HepG2 (cell line): ENCODE measurements around the gene PRR35. TPM values are rescaled to one million over a fixed set of nuclear protein-coding genes. Genes with fewer than 3 reads are reported as not detected.

Experiments used
- ATAC-seq: fragments of 200-7000 bp; cut with Tn5 transposase; 3 replicates; pipeline ENCODE4 v1.9.1; 2020; ENCODE audit warnings: mild to moderate bottlenecking, moderate library complexity
- BruUV-seq: library from RNA; stranded (reverse); fragments of 400-500 nt; replicated peaks from 2 replicates; lab custom pipeline; 2021; lab: Mats Ljungman, UMichigan
- CTCF ChIA-PET: fragments of 300-600 bp; formaldehyde crosslinking; extraction: SDS; loops from one replicate; lab custom pipeline; 2021; ENCODE audit warnings: low total read pairs, inconsistent platforms, low intra/inter-chr PET ratio; lab: Yijun Ruan, JAX
- POLR2A ChIA-PET: fragments of 350-600 bp; sonication (Branson Sonifier 250); formaldehyde crosslinking; loops from one replicate; lab custom pipeline; 2020; ENCODE audit warnings: antibody characterized with exemption, inconsistent platforms; lab: Yijun Ruan, JAX
- DNase-seq: peaks from one replicate; pipeline ENCODE4 v3.0.0-alpha.2; 2015; ENCODE audit warnings: low spot score
- FAIRE-seq: peaks from 3 replicates; lab custom pipeline; 2011; peaks lifted over from hg19 to GRCh38; lab: Jason Lieb, UNC
- H2AFZ ChIP-seq: one replicate; pipeline ENCODE4 v1.6.1; 2011; ENCODE audit warnings: low read length, inconsistent platforms
- H3K27ac ChIP-seq: fragments of 300-600 bp; 3 replicates; pipeline ENCODE4 v1.8.0; 2011; ENCODE audit warnings: mixed run types, mild to moderate bottlenecking, mixed read lengths, low read length, inconsistent platforms; ENCODE audit not compliant: insufficient read depth; ENCODE audit errors: extremely low read length
- H3K27me3 ChIP-seq, 2 experiments: fragments of 200-600 bp in 1 of 2; 2 replicates in 1 of 2; 3 replicates in 1 of 2; pipeline versions ENCODE4 v1.6.0 to v1.8.0; 2011; ENCODE audit warnings: low read length in 2 of 2, mild to moderate bottlenecking in 2 of 2, moderate library complexity in 2 of 2, inconsistent platforms in 1 of 2; ENCODE audit not compliant: insufficient read depth in 2 of 2, control insufficient read depth in 1 of 2
- H3K36me3 ChIP-seq, 2 experiments: fragments of 200-600 bp in 1 of 2; replicated peaks in 1 of 2; 2 replicates in 1 of 2; 3 replicates in 1 of 2; pipeline versions ENCODE4 v1.5.1 to v1.8.0; 2011; ENCODE audit warnings: low read length in 2 of 2, inconsistent platforms in 1 of 2; ENCODE audit not compliant: insufficient read depth in 2 of 2, control insufficient read depth in 1 of 2
- H3K4me1 ChIP-seq: 2 replicates; pipeline ENCODE4 v1.5.1; 2012; ENCODE audit warnings: low read length, inconsistent platforms; ENCODE audit not compliant: insufficient read depth
- H3K4me2 ChIP-seq: 2 replicates; pipeline ENCODE4 v1.6.0; 2011; ENCODE audit warnings: low read depth, low read length, inconsistent platforms
- H3K4me3 ChIP-seq, 3 experiments: fragments of 200-600 bp in 1 of 3; sonication (generic), shearing (Covaris generic) in 1 of 3; replicated peaks in 1 of 3; 2 replicates each; pipeline ENCODE4 v1.5.1; 2011 to 2016; ENCODE audit warnings: low read length in 3 of 3, inconsistent platforms in 2 of 3, low read depth in 2 of 3, mild to moderate bottlenecking in 2 of 3, control low read depth in 1 of 3, mixed read lengths in 1 of 3; ENCODE audit not compliant: insufficient read depth in 1 of 3
- H3K79me2 ChIP-seq: one replicate; pipeline ENCODE4 v1.6.1; 2011; ENCODE audit warnings: low read length, inconsistent platforms; ENCODE audit not compliant: insufficient read depth
- H3K9ac ChIP-seq: 2 replicates; pipeline ENCODE4 v1.6.0; 2011; ENCODE audit warnings: mild to moderate bottlenecking, low read depth, low read length, inconsistent platforms; ENCODE audit not compliant: insufficient read depth
- H3K9me3 ChIP-seq: 2 replicates; pipeline ENCODE4 v1.5.1; 2012; ENCODE audit warnings: mild to moderate bottlenecking, low read length
- H4K20me1 ChIP-seq: 2 replicates; pipeline ENCODE4 v1.6.0; 2011; ENCODE audit warnings: inconsistent platforms, mild to moderate bottlenecking, low read length, moderate library complexity; ENCODE audit not compliant: insufficient read depth
- AGO2 ChIP-seq: fragments of 200-400 bp; formaldehyde crosslinking; optimal IDR thresholded peaks from 2 replicates; pipeline ENCODE3; 2017; ENCODE audit warnings: mild to moderate bottlenecking, low read depth, low read length, moderate library complexity
- CTCF ChIP-seq: sonication (generic); formaldehyde crosslinking; IDR thresholded peaks from 2 replicates; pipeline ENCODE4 v1.5.0; 2020; ENCODE audit warnings: mild to moderate bottlenecking, missing genetic modification reagents, moderate library complexity
- HOXA3 ChIP-seq: sonication (generic); formaldehyde crosslinking; IDR thresholded peaks from 2 replicates; pipeline ENCODE4 v1.5.0; 2020; ENCODE audit warnings: missing genetic modification reagents
- RBFOX2 ChIP-seq: fragments of 200-400 bp; formaldehyde crosslinking; IDR thresholded peaks from 2 replicates; pipeline ENCODE4 v1.6.1; 2017; ENCODE audit warnings: low read depth, mild to moderate bottlenecking, low read length
- ZBTB2 ChIP-seq: sonication (generic); formaldehyde crosslinking; IDR thresholded peaks from 2 replicates; pipeline ENCODE4 v1.8.0; 2022; ENCODE audit warnings: low read depth, missing genetic modification reagents
- ZBTB33 ChIP-seq: sonication (generic); formaldehyde crosslinking; IDR thresholded peaks from 2 replicates; pipeline ENCODE4 v1.4.0; 2020; ENCODE audit warnings: missing genetic modification reagents
- ZHX2 ChIP-seq, 2 experiments: sonication (generic) in 1 of 2; formaldehyde crosslinking in 1 of 2; IDR thresholded peaks; 2 replicates each; pipeline versions ENCODE4 v1.6.1 to v1.9.0; 2014 to 2022; ENCODE audit warnings: antibody characterized with exemption in 1 of 2, borderline replicate concordance in 1 of 2, inconsistent platforms in 1 of 2, low read depth in 1 of 2, missing genetic modification reagents in 1 of 2
- ZNF510 ChIP-seq: sonication (generic); formaldehyde crosslinking; IDR thresholded peaks from 2 replicates; pipeline ENCODE4 v1.4.0; 2020; ENCODE audit warnings: low read depth, mild to moderate bottlenecking, missing genetic modification reagents
- WGBS: methylation state at CpG from one replicate; pipeline ENCODE4 v1.1.6; 2017; ENCODE audit warnings: low lambda C conversion rate; 5-methylcytosine and 5-hydroxymethylcytosine counted together
- in situ Hi-C: cut with HindIII; loops from 2 replicates; pipeline ENCODE4 v1.10.0; 2017; ENCODE audit warnings: low pct_unique_long_range_greater_than_20kb; ENCODE audit not compliant: extremely low pct_ligation_motif_present
- intact Hi-C: fragments of 100-400 bp; cut with micrococcal nuclease; formaldehyde crosslinking; loops from one replicate; pipeline ENCODE4 v1.10.0; 2022; ENCODE audit not compliant: unreplicated experiment
- polyA plus RNA-seq, 8 experiments: library from polyadenylated mRNA; depleted of rRNA in 3 of 8; stranded (reverse) in 7 of 8; unstranded in 1 of 8; fragments of >200 nt; fragmentation: Illumina TruSeq in 4 of 8; extraction: Trizol in 4 of 8; gene quantifications; 2 replicates each; pipeline versions ENCODE4 v1.2.1 to v1.2.3, GENCODE V29; 2011 to 2016; ENCODE audit warnings: low read depth in 4 of 8, missing spikeins in 1 of 8, mixed read lengths in 1 of 8; ENCODE audit not compliant: insufficient read depth in 1 of 8
- total RNA-seq, 5 experiments: library from RNA; depleted of rRNA; stranded (reverse); fragments of >200 nt; fragmentation: Illumina TruSeq; extraction: Trizol; gene quantifications; 2 replicates each; pipeline ENCODE4 v1.2.3, GENCODE V29; 2016; ENCODE audit warnings: low read depth in 1 of 5

PRR35 gene
- total and polyA plus RNA-seq, 2 of the 13 experiments (the other 11 are each of a cell fraction or from before 2014, with no cell fraction given) = 0.07 to 0.16 TPM

- Histone ChIP-seq H4K20me1 (peaks cover 5% of the 10 kb centered on the region; the same call in 1 of the 2 replicates), H2AFZ (no peak overlapping the region), H3K27me3 (no peaks in the 10 kb centered on the region), H3K79me2 (peaks cover 61% of the 10 kb centered on the region), H3K4me1 (peaks cover 36% of the 10 kb centered on the region), H3K4me2 (no peak overlapping the region), H3K27ac (no peak overlapping the region), H3K36me3 (peaks cover 13 to 19% of the 10 kb centered on the region in 2 experiments; a peak in 4 of 5 replicates), H3K4me3 (no peak overlapping the region), H3K9me3 (no peaks in the 10 kb centered on the region), H3K9ac (no peak overlapping the region)
- no peak for FAIRE-seq
- WGBS = 96% methylated on average over 45 of the region's 60 CpGs
- ChIA-PET POLR2A (interaction anchor here (1.3 kb wide), 1 partner anchor 183 kb away, joined by 3 read pairs; the partner anchor contains the start of gene ANTKMT), CTCF (no interaction called here)
- TF ChIP-seq ZBTB2 (CRISPR knock-in tag) = no peak
- no peak for TF ChIP-seq ZNF510 (CRISPR knock-in tag)
- TF ChIP-seq ZBTB33 (CRISPR knock-in tag) = peak; percentile 61; the same call in 1 of the 2 replicates
- peak; percentile 47 for TF ChIP-seq RBFOX2
- TF ChIP-seq ZHX2 (IDR thresholded peaks at IDR 0.05; ENCODE audit: low read depth) = no peak
- TF ChIP-seq ZHX2 (CRISPR knock-in tag; IDR thresholded peaks at IDR 0.05; ENCODE audit: borderline replicate concordance) = no peak
- TF ChIP-seq HOXA3 (CRISPR knock-in tag) = peak; percentile 9; the same call in 1 of the 2 replicates
- peak; percentile 24; the same call in 1 of the 2 replicates for TF ChIP-seq CTCF (CRISPR knock-in tag)
- TF ChIP-seq AGO2 = peak; percentile 51
- DNase-seq = no peak
- intact Hi-C loops (no loop called here), in situ Hi-C loops (no loop called here)
- no TSS peak for BruUV-seq
- no peak for ATAC-seq
Measured at GRCh38 chr16:537415-538335, 22.5 kb upstream of the PRR35 start.
